ENCODE measurements around the gene OR4D1. TPM values are rescaled to one million over a fixed set of nuclear protein-coding genes. Genes with fewer than 3 reads are reported as not detected.

OR4D1 gene
- total and polyA plus RNA-seq, 9 of the 15 experiments (the other 6 are each of a cell fraction or from before 2014, with no cell fraction given), result not detected

DNA sequence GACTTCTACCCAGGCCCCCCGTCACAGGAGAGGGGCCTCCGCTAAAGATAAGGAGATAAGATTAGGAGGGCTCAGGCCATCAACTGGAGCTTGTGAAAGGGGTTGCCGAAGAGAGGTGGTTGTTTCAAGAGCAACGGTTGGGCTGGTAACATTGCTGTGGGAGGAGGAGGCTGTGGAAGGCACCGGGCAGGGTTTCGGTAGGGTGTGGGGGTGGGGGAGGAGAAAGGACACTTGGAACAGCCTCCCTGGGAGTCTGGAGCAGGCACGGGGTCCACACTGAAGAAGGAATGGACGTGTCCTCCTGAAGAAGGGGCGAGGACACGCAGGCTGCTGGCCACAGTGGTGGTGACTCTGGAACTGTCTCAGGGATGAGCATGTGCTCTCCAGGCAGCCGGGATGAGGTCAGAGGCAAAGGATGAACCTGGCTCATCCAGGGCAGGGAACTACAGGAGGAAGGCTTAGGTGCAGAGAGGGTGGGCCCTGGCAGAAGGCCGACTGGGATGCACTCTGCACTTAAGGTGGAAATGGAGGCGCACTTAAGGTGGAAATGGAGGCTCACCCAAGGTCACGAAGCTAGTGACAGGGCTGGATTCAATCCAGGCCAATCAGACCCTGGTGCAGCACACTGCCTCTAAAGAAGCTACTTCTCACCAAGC lies 43.2 kb downstream of the OR4D1 start (continued):
- TF ChIP-seq, protein P1, sequence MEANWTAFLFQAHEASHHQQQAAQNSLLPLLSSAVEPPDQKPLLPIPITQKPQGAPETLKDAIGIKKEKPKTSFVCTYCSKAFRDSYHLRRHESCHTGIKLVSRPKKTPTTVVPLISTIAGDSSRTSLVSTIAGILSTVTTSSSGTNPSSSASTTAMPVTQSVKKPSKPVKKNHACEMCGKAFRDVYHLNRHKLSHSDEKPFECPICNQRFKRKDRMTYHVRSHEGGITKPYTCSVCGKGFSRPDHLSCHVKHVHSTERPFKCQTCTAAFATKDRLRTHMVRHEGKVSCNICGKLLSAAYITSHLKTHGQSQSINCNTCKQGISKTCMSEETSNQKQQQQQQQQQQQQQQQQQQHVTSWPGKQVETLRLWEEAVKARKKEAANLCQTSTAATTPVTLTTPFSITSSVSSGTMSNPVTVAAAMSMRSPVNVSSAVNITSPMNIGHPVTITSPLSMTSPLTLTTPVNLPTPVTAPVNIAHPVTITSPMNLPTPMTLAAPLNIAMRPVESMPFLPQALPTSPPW (CRISPR knock-in tag; IDR thresholded peaks at IDR 0.05), result peak; percentile 42; the same call in 1 of the 2 replicates
- TF ChIP-seq, protein P2, sequence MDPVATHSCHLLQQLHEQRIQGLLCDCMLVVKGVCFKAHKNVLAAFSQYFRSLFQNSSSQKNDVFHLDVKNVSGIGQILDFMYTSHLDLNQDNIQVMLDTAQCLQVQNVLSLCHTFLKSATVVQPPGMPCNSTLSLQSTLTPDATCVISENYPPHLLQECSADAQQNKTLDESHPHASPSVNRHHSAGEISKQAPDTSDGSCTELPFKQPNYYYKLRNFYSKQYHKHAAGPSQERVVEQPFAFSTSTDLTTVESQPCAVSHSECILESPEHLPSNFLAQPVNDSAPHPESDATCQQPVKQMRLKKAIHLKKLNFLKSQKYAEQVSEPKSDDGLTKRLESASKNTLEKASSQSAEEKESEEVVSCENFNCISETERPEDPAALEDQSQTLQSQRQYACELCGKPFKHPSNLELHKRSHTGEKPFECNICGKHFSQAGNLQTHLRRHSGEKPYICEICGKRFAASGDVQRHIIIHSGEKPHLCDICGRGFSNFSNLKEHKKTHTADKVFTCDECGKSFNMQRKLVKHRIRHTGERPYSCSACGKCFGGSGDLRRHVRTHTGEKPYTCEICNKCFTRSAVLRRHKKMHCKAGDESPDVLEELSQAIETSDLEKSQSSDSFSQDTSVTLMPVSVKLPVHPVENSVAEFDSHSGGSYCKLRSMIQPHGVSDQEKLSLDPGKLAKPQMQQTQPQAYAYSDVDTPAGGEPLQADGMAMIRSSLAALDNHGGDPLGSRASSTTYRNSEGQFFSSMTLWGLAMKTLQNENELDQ (CRISPR knock-in tag; IDR thresholded peaks at IDR 0.05; ENCODE audit: borderline replicate concordance), result no peak
- TF ChIP-seq ZNF324 (CRISPR knock-in tag; IDR thresholded peaks at IDR 0.05), result no peak
- TF ChIP-seq CTBP1 (IDR thresholded peaks at IDR 0.05; ENCODE audit: borderline replicate concordance), result peak; percentile 15; the same call in 1 of the 2 replicates
- TF ChIP-seq, protein P3, sequence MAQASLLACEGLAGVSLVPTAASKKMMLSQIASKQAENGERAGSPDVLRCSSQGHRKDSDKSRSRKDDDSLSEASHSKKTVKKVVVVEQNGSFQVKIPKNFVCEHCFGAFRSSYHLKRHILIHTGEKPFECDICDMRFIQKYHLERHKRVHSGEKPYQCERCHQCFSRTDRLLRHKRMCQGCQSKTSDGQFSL (CRISPR knock-in tag; IDR thresholded peaks at IDR 0.05), result 0 out of 2 replicates have a peak, but pooled peaks have one; percentile 32
- TF ChIP-seq, protein P3 (tag; IDR thresholded peaks at IDR 0.05), result no peak
